OCI-LY3 (cell line): ENCODE results near the gene NEDD4L.

ENCODE experiments used
- H2AFZ ChIP-seq: fragments of 200-600, 300-600 bp; shearing (Covaris generic); 2 replicates; pipeline ENCODE4 v1.6.0; 2014; ENCODE audit warnings: antibody characterized with exemption, low read depth, low read length
- H3K27ac ChIP-seq: fragments of 200-600, 300-600 bp; sonication (generic); 2 replicates; pipeline ENCODE4 v1.5.1; 2014; ENCODE audit warnings: mild to moderate bottlenecking, low read length, moderate library complexity, mixed read lengths
- H3K27me3 ChIP-seq: fragments of 200-600, 300-600 bp; sonication (generic); 2 replicates; pipeline ENCODE4 v1.6.1; 2014; ENCODE audit warnings: low read depth, low read length, mixed read lengths
- H3K36me3 ChIP-seq: fragments of 200-600, 300-600 bp; sonication (generic); replicated peaks from 2 replicates; pipeline ENCODE3; 2014; ENCODE audit warnings: low read depth, low read length, mixed read lengths
- H3K4me1 ChIP-seq: fragments of 300-600, 200-600 bp; sonication (generic); 2 replicates; pipeline ENCODE4 v1.6.1; 2014; ENCODE audit warnings: low read length, mixed read lengths
- H3K4me2 ChIP-seq: fragments of 200-600, 300-600 bp; sonication (generic); 2 replicates; pipeline ENCODE4 v1.6.1; 2014; ENCODE audit warnings: low read length, mixed read lengths
- H3K4me3 ChIP-seq: fragments of 300-600, 200-600 bp; sonication (generic); 2 replicates; pipeline ENCODE4 v1.5.1; 2014; ENCODE audit warnings: antibody characterized with exemption, mild to moderate bottlenecking, low read length, moderate library complexity
- H3K79me2 ChIP-seq: fragments of 300-600, 200-600 bp; shearing (Covaris generic); 2 replicates; pipeline ENCODE4 v1.6.1; 2014; ENCODE audit warnings: mild to moderate bottlenecking, low read length, mixed read lengths
- H3K9ac ChIP-seq: fragments of 300-600, 200-600 bp; shearing (Covaris generic); 2 replicates; pipeline ENCODE4 v1.6.0; 2014; ENCODE audit warnings: mild to moderate bottlenecking, low read length, moderate library complexity
- H3K9me3 ChIP-seq: fragments of 200-600, 300-600 bp; shearing (Covaris generic); 2 replicates; pipeline ENCODE4 v1.6.1; 2014; ENCODE audit warnings: low read length, mixed read lengths; ENCODE audit not compliant: insufficient read depth
- H4K20me1 ChIP-seq: fragments of 200-600, 300-600 bp; sonication (generic); 2 replicates; pipeline ENCODE4 v1.6.1; 2016; ENCODE audit warnings: low read length, mixed read lengths; ENCODE audit not compliant: insufficient read depth
- EZH2phosphoT487 ChIP-seq: fragments of 200-600 bp; shearing (Covaris generic); IDR thresholded peaks from 2 replicates; pipeline ENCODE4 v1.6.1; 2018; ENCODE audit warnings: antibody characterized with exemption, mixed run types, low read depth
- TF ChIP-seq, protein P1 (sequence below): fragments of 200-600, 300-600 bp; sonication (generic); IDR thresholded peaks from 2 replicates; pipeline ENCODE4 v1.5.1; 2014; ENCODE audit warnings: antibody characterized with exemption, low read length, low read depth

Gene NEDD4L

GRCh38 chr18:58015065-58015780 lies 28.8 kb upstream of the NEDD4L start:
- H3K36me3 ChIP-seq = peaks cover 23% of the 10 kb centered on the region
- peaks cover 37% of the 10 kb centered on the region for H3K4me1 ChIP-seq
- peak overlapping the region; percentile 57 for H3K4me3 ChIP-seq
- H3K27ac ChIP-seq = peak overlapping the region; percentile 67
- H3K9me3 ChIP-seq = peaks cover 20% of the 10 kb centered on the region
- H3K79me2 ChIP-seq = no peaks in the 10 kb centered on the region
- H3K4me2 ChIP-seq = peak overlapping the region; percentile 70
- no peak; the same call in 1 of the 2 replicates for TF ChIP-seq EZH2phosphoT487
- TF ChIP-seq, protein P1, sequence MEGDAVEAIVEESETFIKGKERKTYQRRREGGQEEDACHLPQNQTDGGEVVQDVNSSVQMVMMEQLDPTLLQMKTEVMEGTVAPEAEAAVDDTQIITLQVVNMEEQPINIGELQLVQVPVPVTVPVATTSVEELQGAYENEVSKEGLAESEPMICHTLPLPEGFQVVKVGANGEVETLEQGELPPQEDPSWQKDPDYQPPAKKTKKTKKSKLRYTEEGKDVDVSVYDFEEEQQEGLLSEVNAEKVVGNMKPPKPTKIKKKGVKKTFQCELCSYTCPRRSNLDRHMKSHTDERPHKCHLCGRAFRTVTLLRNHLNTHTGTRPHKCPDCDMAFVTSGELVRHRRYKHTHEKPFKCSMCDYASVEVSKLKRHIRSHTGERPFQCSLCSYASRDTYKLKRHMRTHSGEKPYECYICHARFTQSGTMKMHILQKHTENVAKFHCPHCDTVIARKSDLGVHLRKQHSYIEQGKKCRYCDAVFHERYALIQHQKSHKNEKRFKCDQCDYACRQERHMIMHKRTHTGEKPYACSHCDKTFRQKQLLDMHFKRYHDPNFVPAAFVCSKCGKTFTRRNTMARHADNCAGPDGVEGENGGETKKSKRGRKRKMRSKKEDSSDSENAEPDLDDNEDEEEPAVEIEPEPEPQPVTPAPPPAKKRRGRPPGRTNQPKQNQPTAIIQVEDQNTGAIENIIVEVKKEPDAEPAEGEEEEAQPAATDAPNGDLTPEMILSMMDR = no peak
- no peak overlapping the region; the same call in 1 of the 2 replicates for H2AFZ ChIP-seq
- H3K27me3 ChIP-seq = peaks cover 61% of the 10 kb centered on the region
- H4K20me1 ChIP-seq = no peaks in the 10 kb centered on the region
- peak overlapping the region; percentile 10; the same call in 1 of the 2 replicates for H3K9ac ChIP-seq

DNA sequence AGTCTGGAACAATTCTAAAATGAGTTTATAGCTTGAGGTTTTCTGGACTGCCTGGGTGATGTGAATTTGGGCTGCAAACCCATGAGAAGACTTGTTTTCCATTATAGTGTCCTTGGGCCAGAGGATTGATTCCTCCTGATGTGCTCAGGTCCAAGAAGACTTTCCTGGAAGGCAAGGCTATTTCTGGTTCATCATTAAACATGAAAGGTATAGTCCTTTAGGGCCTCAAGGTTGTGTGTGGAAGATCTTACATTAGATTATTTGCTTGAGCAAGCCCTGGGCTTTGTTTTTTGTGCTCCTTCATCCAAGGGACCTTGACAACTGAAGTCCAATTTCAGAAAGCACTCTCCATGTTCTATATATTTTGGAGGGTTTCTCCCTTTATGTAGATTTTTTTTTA lies 26.8 kb upstream of the NEDD4L start:
- TF ChIP-seq, protein P1 = no peak
- no peak for TF ChIP-seq EZH2phosphoT487
- Histone ChIP-seq H3K9ac (no peak overlapping the region), H3K79me2 (no peaks in the 10 kb centered on the region), H4K20me1 (no peaks in the 10 kb centered on the region), H3K9me3 (peaks cover 20% of the 10 kb centered on the region), H3K4me2 (no peak overlapping the region), H3K27me3 (peaks cover 43% of the 10 kb centered on the region), H2AFZ (no peak overlapping the region), H3K4me1 (peaks cover 36% of the 10 kb centered on the region), H3K4me3 (no peak overlapping the region), H3K27ac (no peak overlapping the region), H3K36me3 (peaks cover 23% of the 10 kb centered on the region)

DNA sequence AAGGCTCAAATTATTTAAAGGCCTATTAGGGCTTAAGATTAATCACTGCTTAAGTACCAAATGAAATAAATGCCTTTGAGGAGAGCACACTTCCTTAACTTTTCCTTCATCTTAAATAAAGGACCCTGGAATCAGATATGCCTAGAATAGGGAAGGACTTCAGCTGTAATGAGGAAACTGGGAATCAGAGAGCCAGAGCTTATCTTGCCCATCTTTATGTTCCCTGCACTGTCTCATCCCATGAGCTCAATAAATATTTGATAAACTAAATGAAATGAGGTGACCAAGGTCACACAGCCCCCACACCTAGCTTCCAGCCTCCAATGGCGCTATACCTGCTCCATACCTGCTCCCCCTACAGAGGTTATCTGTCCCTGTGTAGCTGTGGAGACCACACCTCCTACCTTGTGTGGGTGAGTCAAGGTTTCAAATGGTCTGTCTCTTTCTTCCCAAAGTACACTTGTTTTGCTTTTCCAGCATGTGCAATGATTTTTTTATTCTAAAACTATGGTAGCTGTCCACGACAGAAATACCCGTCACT lies 23.4 kb upstream of the NEDD4L start:
- H3K4me2 ChIP-seq = no peak overlapping the region
- H3K4me3 ChIP-seq = no peak overlapping the region
- H3K36me3 ChIP-seq = peaks cover 18% of the 10 kb centered on the region
- no peak overlapping the region for H3K27ac ChIP-seq
- TF ChIP-seq, protein P1 = no peak
- TF ChIP-seq EZH2phosphoT487 = no peak
- no peak overlapping the region for H3K9ac ChIP-seq
- H3K27me3 ChIP-seq = peaks cover 17% of the 10 kb centered on the region
- H3K79me2 ChIP-seq = no peaks in the 10 kb centered on the region
- H2AFZ ChIP-seq = no peak overlapping the region
- H3K9me3 ChIP-seq = peaks cover 17% of the 10 kb centered on the region
- H4K20me1 ChIP-seq = no peaks in the 10 kb centered on the region
- peaks cover 3% of the 10 kb centered on the region for H3K4me1 ChIP-seq

DNA sequence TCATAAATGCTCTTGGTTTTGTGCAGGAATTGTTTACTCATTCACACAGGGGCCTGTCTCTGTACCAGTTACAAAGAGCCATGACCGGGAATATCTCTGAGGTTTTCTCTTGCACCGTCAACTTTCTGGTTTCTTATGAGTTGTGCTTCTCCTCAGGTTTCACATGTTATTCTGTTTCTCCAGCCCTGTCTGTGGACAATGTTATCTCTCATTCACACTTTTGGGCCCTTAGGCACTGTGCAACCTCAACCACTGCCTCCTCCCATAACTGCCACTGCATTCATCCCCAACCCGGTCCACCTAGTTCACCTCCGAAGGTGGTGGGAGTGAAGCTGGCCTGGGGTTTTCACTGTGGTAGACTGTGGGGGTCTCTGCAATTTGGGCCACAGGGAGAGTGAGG lies 22.5 kb upstream of the NEDD4L start:
- no peaks in the 10 kb centered on the region for H3K4me1 ChIP-seq
- H3K27ac ChIP-seq = no peak overlapping the region
- no peaks in the 10 kb centered on the region for H4K20me1 ChIP-seq
- no peaks in the 10 kb centered on the region for H3K79me2 ChIP-seq
- peaks cover 17% of the 10 kb centered on the region for H3K27me3 ChIP-seq
- H2AFZ ChIP-seq = no peak overlapping the region
- peaks cover 9% of the 10 kb centered on the region for H3K36me3 ChIP-seq
- no peak overlapping the region for H3K4me2 ChIP-seq
- H3K9me3 ChIP-seq = peaks cover 8% of the 10 kb centered on the region
- TF ChIP-seq, protein P1 = no peak
- TF ChIP-seq EZH2phosphoT487 = no peak
- H3K4me3 ChIP-seq = no peak overlapping the region
- H3K9ac ChIP-seq = no peak overlapping the region
